ENCODE results near the gene KLHL40.
"Not testable (repeated sequence)": the region's sequence is repeated elsewhere in the genome, so short reads cannot be mapped to it uniquely, and the experiment has no call there.

The KLHL40 gene

DNA sequence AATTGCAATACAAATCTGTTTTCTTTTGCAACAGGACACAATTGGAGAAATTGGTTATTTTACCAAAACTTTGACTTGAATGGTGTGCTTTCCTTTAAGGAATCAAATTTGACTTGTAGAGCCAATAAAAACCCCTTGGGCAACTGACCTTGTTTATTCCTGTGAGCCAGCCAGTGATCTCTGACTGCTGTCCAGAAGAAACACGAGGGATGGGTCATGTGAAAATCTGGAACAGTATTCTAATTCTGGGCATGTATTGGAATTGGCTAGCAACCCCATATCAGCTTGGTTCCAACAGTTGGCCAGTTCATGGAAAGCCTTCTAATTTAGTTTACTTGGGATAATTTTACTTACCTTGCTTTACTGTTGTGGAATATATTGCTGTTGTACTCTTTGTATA, 36.4 kb downstream of the KLHL40 start:
- TF ChIP-seq, protein P1, sequence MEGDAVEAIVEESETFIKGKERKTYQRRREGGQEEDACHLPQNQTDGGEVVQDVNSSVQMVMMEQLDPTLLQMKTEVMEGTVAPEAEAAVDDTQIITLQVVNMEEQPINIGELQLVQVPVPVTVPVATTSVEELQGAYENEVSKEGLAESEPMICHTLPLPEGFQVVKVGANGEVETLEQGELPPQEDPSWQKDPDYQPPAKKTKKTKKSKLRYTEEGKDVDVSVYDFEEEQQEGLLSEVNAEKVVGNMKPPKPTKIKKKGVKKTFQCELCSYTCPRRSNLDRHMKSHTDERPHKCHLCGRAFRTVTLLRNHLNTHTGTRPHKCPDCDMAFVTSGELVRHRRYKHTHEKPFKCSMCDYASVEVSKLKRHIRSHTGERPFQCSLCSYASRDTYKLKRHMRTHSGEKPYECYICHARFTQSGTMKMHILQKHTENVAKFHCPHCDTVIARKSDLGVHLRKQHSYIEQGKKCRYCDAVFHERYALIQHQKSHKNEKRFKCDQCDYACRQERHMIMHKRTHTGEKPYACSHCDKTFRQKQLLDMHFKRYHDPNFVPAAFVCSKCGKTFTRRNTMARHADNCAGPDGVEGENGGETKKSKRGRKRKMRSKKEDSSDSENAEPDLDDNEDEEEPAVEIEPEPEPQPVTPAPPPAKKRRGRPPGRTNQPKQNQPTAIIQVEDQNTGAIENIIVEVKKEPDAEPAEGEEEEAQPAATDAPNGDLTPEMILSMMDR (IDR thresholded peaks at IDR 0.05; ENCODE audit: insufficient read depth, missing control alignments): no peak
- FAIRE-seq: no peak
- DNase-seq (ENCODE audit: insufficient read length, low spot score): no peak

- DNase-seq (ENCODE audit: insufficient read length, low spot score); FAIRE-seq: not testable (repeated sequence)
Observed at GRCh38 chr3:42722442-42722841, 37.1 kb downstream of the KLHL40 start.

GRCh38 chr3:42723219-42723618, 37.9 kb downstream of the KLHL40 start:
- DNase-seq (ENCODE audit: insufficient read length, low spot score) (no peak), FAIRE-seq (no peak)
- TF ChIP-seq, protein P1 (IDR thresholded peaks at IDR 0.05; ENCODE audit: insufficient read depth, missing control alignments): no peak

GRCh38 chr3:42725454-42725853, 40.1 kb downstream of the KLHL40 start:
- no peak for DNase-seq (ENCODE audit: insufficient read length, low spot score)
- FAIRE-seq: no peak
- TF ChIP-seq, protein P1 (IDR thresholded peaks at IDR 0.05; ENCODE audit: insufficient read depth, missing control alignments): no peak

- TF ChIP-seq, protein P1 (IDR thresholded peaks at IDR 0.05; ENCODE audit: insufficient read depth, missing control alignments): no peak
- FAIRE-seq (no peak), DNase-seq (ENCODE audit: insufficient read length, low spot score) (no peak)
Observed at GRCh38 chr3:42728056-42728455, 42.7 kb downstream of the KLHL40 start.

GRCh38 chr3:42728668-42729364, 43.5 kb downstream of the KLHL40 start:
- no peak for DNase-seq (ENCODE audit: insufficient read length, low spot score)
- FAIRE-seq: no peak
- TF ChIP-seq, protein P1 (IDR thresholded peaks at IDR 0.05; ENCODE audit: insufficient read depth, missing control alignments): no peak

DNA sequence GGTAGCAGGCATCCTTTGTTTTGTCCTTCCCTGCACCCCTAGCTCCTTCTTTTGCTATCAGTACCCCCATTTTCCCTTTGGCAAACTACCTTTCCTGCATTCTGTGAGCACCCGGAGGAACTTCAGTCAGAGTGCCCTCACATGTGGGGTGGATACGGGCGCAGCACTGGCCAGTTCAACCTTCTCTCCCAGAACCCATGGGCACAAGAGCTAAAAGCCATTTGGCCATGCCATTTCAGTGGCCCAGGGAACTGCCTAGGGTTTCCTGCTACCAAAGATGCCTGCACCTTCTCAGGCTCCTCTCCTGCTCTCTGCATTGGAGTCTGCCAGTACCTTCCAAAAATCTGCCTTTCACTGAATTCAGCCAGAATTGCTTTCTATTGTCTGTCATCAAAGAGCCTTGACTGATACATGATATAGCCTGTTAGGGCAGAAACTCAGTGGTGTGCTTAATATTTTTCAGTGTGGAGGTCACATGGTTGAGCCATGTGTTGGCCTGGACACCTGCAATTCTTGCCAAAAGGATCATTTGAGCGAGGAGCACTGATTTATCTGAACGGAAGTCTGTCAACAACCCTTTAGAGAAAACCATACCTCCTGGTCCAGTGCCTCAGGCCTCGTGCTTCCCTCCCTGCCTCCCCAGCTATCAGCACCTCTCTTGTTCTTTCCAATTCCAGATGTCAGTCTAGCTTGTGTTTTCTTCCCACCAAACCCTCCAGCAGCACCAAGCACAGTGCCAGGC, 44.2 kb downstream of the KLHL40 start:
- FAIRE-seq (no peak), DNase-seq (ENCODE audit: insufficient read length, low spot score) (no peak)
- TF ChIP-seq, protein P1 (IDR thresholded peaks at IDR 0.05; ENCODE audit: insufficient read depth, missing control alignments): no peak
